GM23248 (cell line): ENCODE data around the gene C2CD2. TPM values are rescaled to one million over a fixed set of nuclear protein-coding genes. Genes with fewer than 3 reads are reported as not detected.

Source experiments
- DNase-seq: peaks from one replicate; pipeline ENCODE4 v3.0.0-alpha.2; 2015
- H2AFZ ChIP-seq: fragments of 200-600 bp; sonication (generic); 2 replicates; pipeline ENCODE4 v1.6.1; 2016; ENCODE audit warnings: antibody characterized with exemption
- H3F3A ChIP-seq: fragments of 200-600 bp; sonication (generic); 2 replicates; pipeline ENCODE4 v1.6.1; 2016; ENCODE audit warnings: mild to moderate bottlenecking, antibody characterized with exemption, mixed run types; ENCODE audit not compliant: insufficient read depth
- H3K27ac ChIP-seq: fragments of 200-600 bp; sonication (generic); 2 replicates; pipeline ENCODE4 v1.5.1; 2016; ENCODE audit warnings: mild to moderate bottlenecking
- H3K27me3 ChIP-seq: fragments of 200-600 bp; sonication (generic); replicated peaks from 2 replicates; pipeline ENCODE4 v1.6.1; 2016; ENCODE audit warnings: mild to moderate bottlenecking; ENCODE audit not compliant: insufficient read depth
- H3K36me3 ChIP-seq: fragments of 200-600 bp; sonication (generic); 2 replicates; pipeline ENCODE4 v1.6.1; 2016; ENCODE audit warnings: low read depth, mild to moderate bottlenecking
- H3K4me1 ChIP-seq: fragments of 200-600 bp; sonication (generic); 2 replicates; pipeline ENCODE4 v1.6.1; 2016; ENCODE audit warnings: mild to moderate bottlenecking; ENCODE audit not compliant: insufficient read depth
- H3K4me2 ChIP-seq: fragments of 200-600 bp; sonication (generic); one replicate; pipeline ENCODE4 v1.6.1; 2016; ENCODE audit warnings: mild to moderate bottlenecking; ENCODE audit not compliant: unreplicated experiment
- H3K4me3 ChIP-seq: fragments of 200-600 bp; sonication (generic); 2 replicates; pipeline ENCODE4 v1.5.1; 2016; ENCODE audit warnings: mild to moderate bottlenecking
- H3K79me2 ChIP-seq: fragments of 200-600 bp; sonication (generic); 2 replicates; pipeline ENCODE4 v1.6.1; 2016; ENCODE audit warnings: mild to moderate bottlenecking; ENCODE audit not compliant: insufficient read depth
- H3K9ac ChIP-seq: fragments of 200-600 bp; sonication (generic); 2 replicates; pipeline ENCODE4 v1.6.1; 2016; ENCODE audit warnings: mild to moderate bottlenecking
- H3K9me2 ChIP-seq: fragments of 200-600 bp; sonication (generic); 2 replicates; pipeline ENCODE4 v1.6.1; 2016; ENCODE audit warnings: mixed run types, mild to moderate bottlenecking, moderate library complexity; ENCODE audit not compliant: insufficient read depth
- H3K9me3 ChIP-seq: fragments of 200-600 bp; sonication (generic); one replicate; pipeline ENCODE4 v1.6.1; 2017; ENCODE audit warnings: low read depth
- H4K20me1 ChIP-seq: fragments of 200-600 bp; sonication (generic); 2 replicates; pipeline ENCODE4 v1.6.0; 2016; ENCODE audit not compliant: insufficient read depth
- EZH2 ChIP-seq: fragments of 200-600 bp; sonication (generic); IDR thresholded peaks from 2 replicates; pipeline ENCODE4 v1.6.1; 2018; ENCODE audit warnings: antibody characterized with exemption, mild to moderate bottlenecking; ENCODE audit not compliant: insufficient read depth, poor library complexity, severe bottlenecking
- EZH2phosphoT487 ChIP-seq: fragments of 200-600 bp; sonication (generic); IDR thresholded peaks from 2 replicates; pipeline ENCODE4 v1.6.1; 2018; ENCODE audit warnings: antibody characterized with exemption, moderate library complexity, mild to moderate bottlenecking, low read depth; ENCODE audit not compliant: insufficient read depth
- WGBS, 2 experiments: methylation state at CpG; one replicate each; pipeline ENCODE4 v1.1.6; 2015 to 2017; ENCODE audit warnings: low lambda C conversion rate in 2 of 2, low coverage in 1 of 2; ENCODE audit errors: missing lambda C conversion rate in 2 of 2; 5-methylcytosine and 5-hydroxymethylcytosine counted together
- in situ Hi-C: fragments of 300-500 bp; cut with MboI; formaldehyde crosslinking; loops from 2 replicates; pipeline ENCODE4 v1.15.0; 2020
- polyA plus RNA-seq: library from polyadenylated mRNA; unstranded; fragments of >200 nt; fragmentation: Nextera tagmentation; extraction: Ambion mirVana; gene quantifications from 2 replicates; pipeline ENCODE4 v1.2.1, GENCODE V29; 2016
- total RNA-seq: library from RNA; depleted of rRNA; stranded (reverse); fragments of >200 nt; shearing (Covaris generic); gene quantifications from 2 replicates; pipeline ENCODE4 v1.2.3, GENCODE V29; 2014

C2CD2 gene
- total and polyA plus RNA-seq, 2 experiments from 2014 or later = 7.6 to 12.2 TPM

DNA sequence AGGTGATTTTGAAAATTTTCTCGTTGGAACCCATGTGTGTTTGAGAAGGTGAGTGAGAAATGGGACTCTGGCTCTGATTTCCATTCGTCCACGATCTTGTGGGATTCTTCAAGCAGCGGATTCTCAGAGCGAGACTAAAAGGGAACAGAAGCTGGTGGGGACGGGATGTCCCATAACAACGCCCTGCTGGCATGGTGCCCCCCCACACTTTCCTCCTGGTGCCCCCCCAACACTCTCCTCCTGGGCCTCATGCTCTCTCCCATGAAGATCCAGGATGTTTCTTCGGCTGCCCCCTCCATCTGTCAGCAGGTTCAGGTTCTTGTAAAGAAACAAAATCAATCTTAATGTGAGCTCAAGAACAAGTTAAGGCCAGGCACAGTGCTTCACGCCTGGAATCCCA is 103.7 kb downstream of the C2CD2 start:
- Histone ChIP-seq H3K9me3 (no peaks in the 10 kb centered on the region), H3K4me2 (no peak overlapping the region)
- in situ Hi-C loops = no loop called here

DNA sequence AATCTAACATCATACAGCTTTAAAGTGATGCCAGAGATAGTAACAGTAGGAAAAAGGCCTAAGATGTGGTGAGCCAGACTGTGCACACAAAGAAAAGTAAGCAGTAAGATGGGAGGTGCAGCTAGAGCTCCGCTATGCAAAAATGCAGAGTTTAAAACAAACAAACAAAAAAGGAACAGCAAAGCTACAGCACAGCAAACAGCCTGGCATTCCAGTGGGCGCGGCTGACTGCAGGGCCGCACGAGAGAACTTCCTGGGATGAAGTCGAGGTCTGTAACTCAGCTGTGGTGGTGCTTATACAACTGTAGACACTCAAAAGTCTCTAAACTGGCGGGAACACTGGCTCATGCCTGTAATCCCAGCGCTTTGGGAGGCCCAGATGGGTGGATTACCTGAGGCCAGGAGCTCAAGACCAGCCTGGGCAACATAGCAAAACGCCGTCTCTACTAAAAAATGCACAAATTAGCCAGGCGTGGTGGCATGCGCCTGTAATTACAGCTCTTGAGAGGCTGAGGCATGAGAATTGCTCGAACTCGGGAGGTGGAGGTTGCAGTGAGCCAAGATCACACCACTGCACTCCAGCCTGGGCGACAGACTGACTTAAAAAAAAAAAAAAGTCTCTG is 104.7 kb downstream of the C2CD2 start:
- 90 to 94% methylated on average over 15 of the region's 15 CpGs for WGBS, 2 experiments
- in situ Hi-C loops = no loop called here
- no peak for DNase-seq

More for the DNA sequence above, 103.7 kb downstream of the C2CD2 start:
- H3K36me3 ChIP-seq = no peaks in the 10 kb centered on the region
- H3F3A ChIP-seq = no peaks in the 10 kb centered on the region
- no peak overlapping the region for H2AFZ ChIP-seq
- no peak for DNase-seq
- no peak overlapping the region for H3K27ac ChIP-seq
- 84 to 89% methylated on average over 9 of the region's 9 CpGs for WGBS, 2 experiments
- no peaks in the 10 kb centered on the region for H3K9me2 ChIP-seq
- no peak overlapping the region for H3K4me3 ChIP-seq
- no peaks in the 10 kb centered on the region for H4K20me1 ChIP-seq
- no peak overlapping the region for H3K9ac ChIP-seq
- H3K4me1 ChIP-seq = no peaks in the 10 kb centered on the region
- TF ChIP-seq EZH2 (no peak), EZH2phosphoT487 (no peak)
- H3K27me3 ChIP-seq = no peaks in the 10 kb centered on the region
- H3K79me2 ChIP-seq = no peaks in the 10 kb centered on the region

DNA sequence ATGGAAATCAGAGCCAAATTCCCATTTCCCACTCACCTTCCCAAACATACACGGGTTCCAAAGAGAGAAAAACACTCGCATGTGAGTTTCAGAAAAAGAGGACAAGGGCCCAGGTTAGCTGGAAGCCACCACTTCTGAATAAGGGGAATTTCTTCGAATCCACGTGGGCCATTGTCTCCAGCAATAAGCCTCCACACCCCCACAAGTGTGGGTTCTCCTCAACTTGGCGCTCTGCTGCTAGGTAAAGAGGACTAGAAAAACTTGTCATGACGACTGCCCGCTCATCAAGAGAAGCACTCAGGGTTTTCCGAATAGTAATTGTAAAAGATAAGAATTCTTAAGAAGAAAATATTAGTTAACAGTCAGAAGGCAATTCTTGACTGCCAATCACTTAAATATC is 105.3 kb downstream of the C2CD2 start:
- Histone ChIP-seq H3K27me3 (no peaks in the 10 kb centered on the region), H3K4me1 (no peaks in the 10 kb centered on the region), H2AFZ (no peak overlapping the region), H3K4me2 (no peak overlapping the region), H3K79me2 (no peaks in the 10 kb centered on the region), H4K20me1 (no peaks in the 10 kb centered on the region), H3F3A (no peaks in the 10 kb centered on the region), H3K36me3 (no peaks in the 10 kb centered on the region), H3K27ac (no peak overlapping the region), H3K9ac (no peak overlapping the region), H3K9me3 (no peaks in the 10 kb centered on the region), H3K9me2 (no peaks in the 10 kb centered on the region), H3K4me3 (no peak overlapping the region)
- no peak for DNase-seq
- TF ChIP-seq EZH2phosphoT487 = no peak
- no peak for TF ChIP-seq EZH2
- 86 to 87% methylated on average over 8 of the region's 8 CpGs for WGBS, 2 experiments
- in situ Hi-C loops = no loop called here

More for the DNA sequence above, 104.7 kb downstream of the C2CD2 start:
- Histone ChIP-seq H3F3A (no peaks in the 10 kb centered on the region), H3K4me3 (no peak overlapping the region), H3K36me3 (no peaks in the 10 kb centered on the region), H3K27ac (no peak overlapping the region), H3K4me2 (no peak overlapping the region), H4K20me1 (no peaks in the 10 kb centered on the region), H3K4me1 (no peaks in the 10 kb centered on the region), H3K79me2 (no peaks in the 10 kb centered on the region), H3K9ac (no peak overlapping the region), H2AFZ (no peak overlapping the region), H3K9me2 (no peaks in the 10 kb centered on the region), H3K9me3 (no peaks in the 10 kb centered on the region), H3K27me3 (no peaks in the 10 kb centered on the region)
- TF ChIP-seq EZH2 (no peak), EZH2phosphoT487 (no peak)

DNA sequence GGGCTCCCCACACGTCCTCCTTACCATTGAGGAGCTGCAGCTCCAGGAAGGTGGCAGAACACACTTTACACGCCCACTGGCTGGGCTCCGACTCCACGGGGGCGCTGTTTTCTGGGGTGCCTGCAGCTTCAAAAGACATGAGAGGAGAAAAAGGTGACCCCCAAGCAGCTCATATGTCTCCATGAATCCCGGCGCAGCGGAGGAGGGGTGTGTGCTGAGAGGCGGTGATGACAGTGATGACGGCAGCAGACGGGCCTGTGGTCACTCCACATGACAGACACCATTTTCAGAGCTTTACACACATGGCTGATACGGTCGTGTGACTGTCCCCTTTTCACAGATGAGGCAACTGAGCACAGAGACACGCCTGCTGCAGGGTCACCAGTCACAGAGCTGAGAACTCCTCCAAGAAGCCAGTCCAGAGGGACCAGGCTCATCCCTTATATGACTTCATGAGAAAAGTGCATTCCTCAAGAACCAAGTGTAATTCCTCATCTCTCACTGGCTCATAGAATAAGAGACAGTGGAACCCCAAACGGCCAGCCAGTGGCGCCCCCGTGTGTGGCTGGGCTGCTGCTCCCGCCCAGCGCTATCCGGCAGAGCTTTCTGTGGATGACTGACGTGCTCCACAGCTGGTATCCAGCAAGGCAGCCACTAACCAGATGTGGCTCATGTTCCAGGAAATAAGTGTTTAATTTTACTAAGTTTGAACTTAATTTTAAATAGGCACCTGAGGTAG is 106.6 kb downstream of the C2CD2 start:
- Histone ChIP-seq H3K4me1 (no peaks in the 10 kb centered on the region), H3K27ac (no peak overlapping the region), H3K9me2 (no peaks in the 10 kb centered on the region), H4K20me1 (no peaks in the 10 kb centered on the region), H2AFZ (no peak overlapping the region), H3K27me3 (no peaks in the 10 kb centered on the region), H3K4me2 (no peak overlapping the region), H3K36me3 (no peaks in the 10 kb centered on the region), H3F3A (no peaks in the 10 kb centered on the region), H3K9ac (no peak overlapping the region), H3K9me3 (no peaks in the 10 kb centered on the region), H3K4me3 (no peak overlapping the region), H3K79me2 (no peaks in the 10 kb centered on the region)
- in situ Hi-C loops = no loop called here
- peak; percentile 32 for DNase-seq
- 75 to 78% methylated on average over 21 of the region's 21 CpGs for WGBS, 2 experiments
- TF ChIP-seq EZH2phosphoT487 (no peak), EZH2 (no peak)
